Measurements from ENCODE around the gene RP9.

- no peak for TF ChIP-seq CTCF (IDR thresholded peaks at IDR 0.05)
- no peak for TF ChIP-seq POLR2A (IDR thresholded peaks at IDR 0.05)
These were observed 35.0 kb upstream of the RP9 start for GRCh38 chr7:33143996-33144718.

Data from gastroesophageal sphincter (tissue), 3 donors.